ENCODE data around the gene FBLN2. TPM values are rescaled to one million over a fixed set of nuclear protein-coding genes. Genes with fewer than 3 reads are reported as not detected.

Gene FBLN2
- total RNA-seq, 1 donor from 2014 or later: 32.9 TPM

- Histone ChIP-seq H3K27me3 (no peaks in the 10 kb centered on the region), H3K9me3 (no peaks in the 10 kb centered on the region), H3K4me3 (no peak overlapping the region), H3K36me3 (no peaks in the 10 kb centered on the region), H3K27ac (no peak overlapping the region), H3K4me1 (no peaks in the 10 kb centered on the region)
- DNase-seq (no peak), ATAC-seq (peak; percentile 57)
- TF ChIP-seq, protein P1, sequence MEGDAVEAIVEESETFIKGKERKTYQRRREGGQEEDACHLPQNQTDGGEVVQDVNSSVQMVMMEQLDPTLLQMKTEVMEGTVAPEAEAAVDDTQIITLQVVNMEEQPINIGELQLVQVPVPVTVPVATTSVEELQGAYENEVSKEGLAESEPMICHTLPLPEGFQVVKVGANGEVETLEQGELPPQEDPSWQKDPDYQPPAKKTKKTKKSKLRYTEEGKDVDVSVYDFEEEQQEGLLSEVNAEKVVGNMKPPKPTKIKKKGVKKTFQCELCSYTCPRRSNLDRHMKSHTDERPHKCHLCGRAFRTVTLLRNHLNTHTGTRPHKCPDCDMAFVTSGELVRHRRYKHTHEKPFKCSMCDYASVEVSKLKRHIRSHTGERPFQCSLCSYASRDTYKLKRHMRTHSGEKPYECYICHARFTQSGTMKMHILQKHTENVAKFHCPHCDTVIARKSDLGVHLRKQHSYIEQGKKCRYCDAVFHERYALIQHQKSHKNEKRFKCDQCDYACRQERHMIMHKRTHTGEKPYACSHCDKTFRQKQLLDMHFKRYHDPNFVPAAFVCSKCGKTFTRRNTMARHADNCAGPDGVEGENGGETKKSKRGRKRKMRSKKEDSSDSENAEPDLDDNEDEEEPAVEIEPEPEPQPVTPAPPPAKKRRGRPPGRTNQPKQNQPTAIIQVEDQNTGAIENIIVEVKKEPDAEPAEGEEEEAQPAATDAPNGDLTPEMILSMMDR (IDR thresholded peaks at IDR 0.05): no peak
- intact Hi-C loops (cut with DNase I): no loop called here
These were observed 138.6 kb downstream of the FBLN2 start for GRCh38 chr3:13687517-13687943.

Other genes with a start within 250 kb of the FBLN2 start
- gene NUP210, start 128.8 kb upstream of the FBLN2 start, total RNA-seq: 19.8 TPM
- 15.0 TPM for gene HDAC11, start 68.8 kb upstream of the FBLN2 start, total RNA-seq

All from upper lobe of right lung (tissue), 1 donor.